Measurements from ENCODE around the gene TRIM27. TPM values are rescaled to one million over a fixed set of nuclear protein-coding genes. Genes with fewer than 3 reads are reported as not detected.
A peak's percentile ranks its signal among the peaks of the same experiment; 100 is the strongest.

TRIM27 gene
- total RNA-seq, 1 donor: 18.5 TPM

DNA sequence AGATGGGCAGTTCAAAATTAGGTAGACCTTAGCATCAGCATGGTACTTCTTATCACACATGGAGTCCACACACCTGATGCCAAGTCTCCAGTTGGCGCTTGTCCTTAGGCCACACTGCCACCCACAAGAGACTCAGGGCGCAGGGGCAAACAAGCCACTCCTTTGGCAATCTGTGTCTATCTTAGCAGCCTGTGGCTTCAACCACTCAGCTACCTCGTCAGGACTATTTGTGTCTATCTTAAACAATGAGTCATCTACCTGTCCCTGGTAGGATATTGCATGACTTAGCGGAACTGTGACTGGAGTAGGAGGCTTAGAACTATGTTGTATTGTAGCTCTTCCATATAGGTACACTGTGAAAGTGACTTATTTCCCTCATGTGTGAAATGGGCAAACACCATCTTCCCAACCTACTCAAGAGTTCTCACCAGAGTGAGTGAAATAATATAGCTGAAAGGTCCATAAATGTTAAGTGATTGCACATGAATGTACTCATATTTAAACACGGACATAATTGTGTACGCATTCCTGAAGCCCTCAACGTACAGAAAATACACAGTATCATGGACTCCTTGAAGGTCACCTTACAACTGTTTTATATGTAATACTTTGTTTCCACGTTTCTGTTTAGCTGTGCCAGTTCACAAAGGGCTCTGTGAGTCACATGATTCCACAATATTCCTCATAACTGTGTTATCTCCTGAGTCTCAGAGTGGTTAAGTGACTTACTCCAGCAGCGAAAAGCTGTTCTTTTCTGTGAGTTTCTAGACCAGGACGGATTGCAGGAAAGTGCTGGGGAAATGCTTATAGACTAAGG, 1.6 kb downstream of the TRIM27 start:
- peak overlapping the region; percentile 96 for H3K4me3 ChIP-seq (ENCODE audit: low read length)
- no peaks in the 10 kb centered on the region for H3K27me3 ChIP-seq (ENCODE audit: insufficient read depth, low read length)
- peaks cover 59% of the 10 kb centered on the region for H3K4me1 ChIP-seq (ENCODE audit: insufficient read depth, low read length)
- H3K9me3 ChIP-seq (ENCODE audit: low read depth, low read length): no peaks in the 10 kb centered on the region

DNA sequence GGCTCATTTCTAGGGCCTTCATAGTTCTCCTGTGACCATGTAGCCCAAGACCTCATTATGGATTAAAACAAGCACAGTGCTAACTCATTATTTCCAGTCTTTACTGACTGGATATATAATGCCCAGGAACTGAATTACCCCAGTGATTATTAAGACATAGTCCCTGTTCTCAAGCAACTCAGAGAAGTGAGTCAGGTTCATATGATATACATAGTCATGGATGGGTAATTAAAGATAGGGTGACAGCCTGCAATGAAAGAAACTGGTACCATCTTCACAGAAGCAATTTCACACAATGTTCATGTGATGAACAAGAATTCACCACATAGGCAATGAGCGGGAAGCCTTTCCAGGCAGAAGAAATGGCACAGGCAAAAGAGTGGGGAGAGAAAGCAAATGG, 3.5 kb downstream of the TRIM27 start:
- H3K4me1 ChIP-seq (ENCODE audit: insufficient read depth, low read length): peaks cover 68% of the 10 kb centered on the region
- H3K4me3 ChIP-seq (ENCODE audit: low read length): no peak overlapping the region
- no peaks in the 10 kb centered on the region for H3K27me3 ChIP-seq (ENCODE audit: insufficient read depth, low read length)
- no peaks in the 10 kb centered on the region for H3K9me3 ChIP-seq (ENCODE audit: low read depth, low read length)

DNA sequence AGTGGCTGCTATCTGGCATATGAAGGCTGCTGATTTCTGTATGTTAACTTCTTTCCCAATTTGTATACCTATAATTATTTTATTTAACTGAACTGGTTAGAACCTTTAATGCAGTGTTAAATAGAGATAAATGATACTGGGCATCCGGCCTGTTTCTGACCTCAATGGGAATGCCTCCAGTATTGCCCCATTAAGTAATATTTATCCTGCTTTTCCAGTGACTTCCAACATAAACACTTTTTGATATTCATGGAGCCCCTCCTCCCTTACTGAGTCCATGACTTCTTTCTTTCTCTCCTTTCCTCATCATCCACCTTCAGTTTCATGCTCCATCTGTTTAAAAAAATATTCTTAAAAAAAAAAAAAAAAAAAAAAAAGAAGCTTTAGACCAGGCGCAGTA, 8.8 kb downstream of the TRIM27 start:
- Histone ChIP-seq H3K4me1 (ENCODE audit: insufficient read depth, low read length) (peaks cover 35% of the 10 kb centered on the region), H3K27me3 (ENCODE audit: insufficient read depth, low read length) (no peaks in the 10 kb centered on the region), H3K9me3 (ENCODE audit: low read depth, low read length) (no peaks in the 10 kb centered on the region), H3K4me3 (ENCODE audit: low read length) (no peak overlapping the region)

DNA sequence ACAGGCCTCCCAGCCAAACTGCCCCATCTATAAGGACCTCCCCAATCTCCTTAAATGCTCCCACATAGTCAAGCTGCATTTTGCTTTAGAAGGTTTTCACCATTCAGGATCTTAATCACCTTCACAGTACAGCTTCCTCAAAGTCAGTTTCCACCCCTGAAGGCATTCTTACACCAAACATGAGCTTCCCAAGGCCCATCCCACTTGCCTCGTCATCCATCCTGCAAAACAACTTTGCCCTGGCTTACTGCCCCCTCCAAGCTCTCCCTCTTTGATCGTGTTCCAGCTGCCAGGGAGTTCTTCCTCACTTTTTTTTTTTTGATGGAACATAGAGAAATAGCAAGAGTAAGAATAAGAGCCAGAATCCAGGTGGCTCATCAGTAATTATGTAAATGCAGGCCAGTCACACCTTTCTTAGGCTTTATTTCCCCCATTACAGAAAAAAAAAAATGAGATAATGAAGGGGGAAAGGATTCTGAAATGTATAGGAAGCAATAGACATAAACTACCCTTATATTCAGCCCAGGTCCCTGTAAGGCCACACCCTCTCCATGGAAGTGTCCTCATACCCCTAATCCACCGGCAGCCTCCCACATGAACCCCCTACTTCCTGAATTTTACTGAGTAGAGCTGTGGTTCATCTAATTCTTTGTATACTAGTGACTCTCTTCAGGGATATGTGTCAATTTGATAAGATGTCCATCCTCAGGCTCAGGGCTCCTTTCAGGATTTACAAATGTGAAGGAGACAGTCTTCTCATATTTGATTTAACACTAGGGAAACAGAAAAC, 12.7 kb downstream of the TRIM27 start:
- Histone ChIP-seq H3K4me1 (ENCODE audit: insufficient read depth, low read length) (peaks cover 15% of the 10 kb centered on the region), H3K9me3 (ENCODE audit: low read depth, low read length) (no peaks in the 10 kb centered on the region), H3K4me3 (ENCODE audit: low read length) (no peak overlapping the region), H3K27me3 (ENCODE audit: insufficient read depth, low read length) (no peaks in the 10 kb centered on the region)

DNA sequence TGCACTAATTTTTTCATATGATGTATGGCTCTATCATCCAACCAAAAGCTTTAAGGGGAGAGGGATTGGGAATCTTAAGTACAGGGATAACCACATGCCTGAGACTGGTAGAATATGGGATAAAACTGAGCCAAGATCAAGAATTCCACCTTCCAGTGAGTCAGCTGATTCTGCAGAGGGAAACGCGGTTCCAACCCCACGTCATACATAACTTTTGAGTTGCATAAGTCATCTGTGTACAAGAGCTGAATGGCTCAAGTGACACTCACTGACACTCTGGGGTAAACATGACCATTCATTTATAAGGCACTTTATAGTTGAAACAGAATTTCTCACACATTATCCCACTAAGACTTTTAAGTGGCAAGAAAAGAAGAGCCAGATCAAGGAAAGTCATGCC, 16.4 kb downstream of the TRIM27 start:
- Histone ChIP-seq H3K27me3 (ENCODE audit: insufficient read depth, low read length) (no peaks in the 10 kb centered on the region), H3K4me1 (ENCODE audit: insufficient read depth, low read length) (peaks cover 15% of the 10 kb centered on the region), H3K9me3 (ENCODE audit: low read depth, low read length) (no peaks in the 10 kb centered on the region), H3K4me3 (ENCODE audit: low read length) (no peak overlapping the region)

DNA sequence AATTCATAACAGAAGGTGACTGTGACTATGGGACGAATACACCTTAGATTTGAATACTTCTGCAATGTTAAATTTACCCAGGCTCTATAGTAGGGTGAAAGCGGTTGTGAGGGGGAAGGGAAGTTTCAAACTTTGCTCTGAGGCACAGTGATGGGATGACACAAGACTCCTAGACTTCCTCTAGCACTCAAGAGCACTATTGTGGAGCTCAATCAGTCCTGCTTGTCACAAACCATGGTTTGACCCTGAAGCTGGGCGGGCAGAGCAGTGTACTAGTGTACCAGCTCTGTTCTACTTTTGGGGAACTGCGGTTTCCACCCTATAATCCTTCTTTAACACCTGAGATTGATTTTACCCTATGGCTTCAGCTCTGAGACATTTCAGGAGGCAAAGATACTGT, 17.1 kb downstream of the TRIM27 start:
- Histone ChIP-seq H3K27me3 (ENCODE audit: insufficient read depth, low read length) (no peaks in the 10 kb centered on the region), H3K4me1 (ENCODE audit: insufficient read depth, low read length) (peaks cover 17% of the 10 kb centered on the region), H3K4me3 (ENCODE audit: low read length) (no peak overlapping the region), H3K9me3 (ENCODE audit: low read depth, low read length) (no peaks in the 10 kb centered on the region)

DNA sequence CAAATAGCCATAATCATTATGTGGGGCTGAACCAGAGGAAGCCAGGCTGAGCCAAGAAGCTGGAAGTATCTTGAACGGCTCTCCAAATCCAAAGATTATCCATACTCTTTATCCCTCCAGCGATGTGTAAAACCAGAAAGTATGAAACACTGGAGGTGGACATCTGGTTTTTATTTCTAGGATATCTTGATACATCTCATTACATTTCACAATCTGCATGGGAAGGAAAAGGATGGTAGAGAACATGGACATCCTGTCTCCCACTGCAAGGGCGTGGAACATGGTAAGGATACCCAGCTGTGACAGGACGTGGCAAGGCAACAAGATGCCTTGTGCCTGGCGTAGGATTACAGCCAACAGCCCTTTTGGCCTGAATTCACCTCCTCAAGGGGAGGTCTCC, 20.1 kb downstream of the TRIM27 start:
- Histone ChIP-seq H3K4me3 (ENCODE audit: low read length) (no peak overlapping the region), H3K4me1 (ENCODE audit: insufficient read depth, low read length) (peaks cover 31% of the 10 kb centered on the region), H3K27me3 (ENCODE audit: insufficient read depth, low read length) (no peaks in the 10 kb centered on the region), H3K9me3 (ENCODE audit: low read depth, low read length) (no peaks in the 10 kb centered on the region)

DNA sequence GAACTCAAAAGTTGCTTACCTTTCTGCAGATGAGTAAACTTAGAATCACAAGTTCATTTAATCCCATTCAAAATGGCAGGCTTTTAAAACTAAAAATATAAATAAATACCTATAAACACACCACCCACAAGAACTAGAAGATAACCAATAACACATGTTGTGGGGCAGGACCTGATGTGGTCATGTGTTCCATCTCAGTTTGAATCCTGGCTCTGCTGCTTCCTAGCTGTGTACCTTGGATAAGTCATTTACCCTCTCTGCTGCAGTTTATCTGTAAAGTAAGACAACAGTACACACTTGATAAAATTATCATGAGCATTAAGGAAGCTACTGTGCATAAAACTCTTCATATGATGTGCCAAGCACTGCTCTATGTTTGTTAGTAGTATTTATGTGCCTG, 22.0 kb downstream of the TRIM27 start:
- no peak overlapping the region for H3K4me3 ChIP-seq (ENCODE audit: low read length)
- no peaks in the 10 kb centered on the region for H3K9me3 ChIP-seq (ENCODE audit: low read depth, low read length)
- H3K4me1 ChIP-seq (ENCODE audit: insufficient read depth, low read length): peaks cover 35% of the 10 kb centered on the region
- no peaks in the 10 kb centered on the region for H3K27me3 ChIP-seq (ENCODE audit: insufficient read depth, low read length)

DNA sequence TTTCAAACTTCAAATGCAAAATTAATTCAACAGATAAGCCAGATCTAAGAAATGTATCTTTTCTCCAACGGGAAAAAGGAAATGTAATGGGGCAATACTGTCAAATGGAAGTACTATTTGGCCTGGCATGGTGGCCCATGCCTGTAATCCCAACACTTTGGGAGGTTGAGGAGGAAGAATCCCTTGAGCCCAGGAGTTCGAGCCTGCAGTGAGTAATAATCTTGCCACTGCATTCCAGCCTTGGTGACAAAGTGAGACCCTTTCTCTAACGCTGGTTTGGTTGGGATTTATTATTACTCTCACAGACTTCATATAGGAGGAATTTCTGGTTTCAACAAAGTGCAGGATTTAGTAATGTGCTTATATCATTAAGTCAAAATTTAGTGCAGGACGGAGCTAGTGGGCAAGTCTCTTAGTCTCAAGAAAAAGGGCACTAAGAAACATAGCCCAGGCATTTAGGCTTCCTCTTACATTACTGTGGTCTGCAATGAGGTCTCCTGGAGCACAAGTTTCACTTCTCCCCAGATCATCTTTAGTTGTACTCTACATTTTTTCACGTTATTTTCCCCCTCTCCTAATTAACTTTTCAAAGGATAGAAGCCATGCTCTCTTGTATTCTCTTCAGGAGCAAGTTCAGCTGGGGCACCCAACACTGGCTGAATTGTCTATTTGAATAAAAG, 23.1 kb downstream of the TRIM27 start:
- Histone ChIP-seq H3K4me1 (ENCODE audit: insufficient read depth, low read length) (peaks cover 28% of the 10 kb centered on the region), H3K9me3 (ENCODE audit: low read depth, low read length) (no peaks in the 10 kb centered on the region), H3K27me3 (ENCODE audit: insufficient read depth, low read length) (no peaks in the 10 kb centered on the region), H3K4me3 (ENCODE audit: low read length) (no peak overlapping the region)

DNA sequence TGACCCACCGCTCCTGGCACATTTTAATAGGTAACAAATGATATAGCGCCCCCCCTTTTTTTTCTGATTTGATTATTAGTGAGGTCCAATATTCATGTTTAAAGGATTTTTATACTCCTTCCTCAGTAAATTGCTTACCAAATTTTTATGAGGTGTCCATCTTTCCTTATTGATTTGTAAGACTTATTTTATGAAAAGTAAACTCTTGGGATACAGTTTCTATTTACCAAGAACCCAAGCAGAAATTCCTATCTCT, 25.1 kb downstream of the TRIM27 start:
- no peaks in the 10 kb centered on the region for H3K27me3 ChIP-seq (ENCODE audit: insufficient read depth, low read length)
- H3K4me1 ChIP-seq (ENCODE audit: insufficient read depth, low read length): peaks cover 28% of the 10 kb centered on the region
- H3K4me3 ChIP-seq (ENCODE audit: low read length): no peak overlapping the region
- H3K9me3 ChIP-seq (ENCODE audit: low read depth, low read length): no peaks in the 10 kb centered on the region

DNA sequence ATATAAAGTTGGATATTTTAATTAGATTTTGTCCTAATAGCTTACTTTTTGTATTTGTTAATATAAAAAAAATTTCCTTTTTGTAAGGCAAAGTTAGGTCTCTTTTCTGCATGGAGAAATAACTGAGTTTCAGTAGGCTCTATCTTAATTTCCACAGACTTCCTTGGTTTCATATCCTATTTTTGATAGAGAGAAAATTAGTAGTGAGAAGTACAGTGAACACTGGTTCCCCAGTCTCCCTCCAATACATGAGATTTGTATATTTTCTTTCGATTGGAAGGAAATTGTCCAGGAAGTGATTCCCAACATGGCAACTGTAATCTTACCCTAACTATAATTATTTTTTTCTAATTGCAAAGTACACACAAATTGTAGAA, 26.4 kb downstream of the TRIM27 start:
- peak overlapping the region; percentile 65 for H3K4me3 ChIP-seq (ENCODE audit: low read length)
- peaks cover 28% of the 10 kb centered on the region for H3K4me1 ChIP-seq (ENCODE audit: insufficient read depth, low read length)
- H3K27me3 ChIP-seq (ENCODE audit: insufficient read depth, low read length): no peaks in the 10 kb centered on the region
- H3K9me3 ChIP-seq (ENCODE audit: low read depth, low read length): no peaks in the 10 kb centered on the region

DNA sequence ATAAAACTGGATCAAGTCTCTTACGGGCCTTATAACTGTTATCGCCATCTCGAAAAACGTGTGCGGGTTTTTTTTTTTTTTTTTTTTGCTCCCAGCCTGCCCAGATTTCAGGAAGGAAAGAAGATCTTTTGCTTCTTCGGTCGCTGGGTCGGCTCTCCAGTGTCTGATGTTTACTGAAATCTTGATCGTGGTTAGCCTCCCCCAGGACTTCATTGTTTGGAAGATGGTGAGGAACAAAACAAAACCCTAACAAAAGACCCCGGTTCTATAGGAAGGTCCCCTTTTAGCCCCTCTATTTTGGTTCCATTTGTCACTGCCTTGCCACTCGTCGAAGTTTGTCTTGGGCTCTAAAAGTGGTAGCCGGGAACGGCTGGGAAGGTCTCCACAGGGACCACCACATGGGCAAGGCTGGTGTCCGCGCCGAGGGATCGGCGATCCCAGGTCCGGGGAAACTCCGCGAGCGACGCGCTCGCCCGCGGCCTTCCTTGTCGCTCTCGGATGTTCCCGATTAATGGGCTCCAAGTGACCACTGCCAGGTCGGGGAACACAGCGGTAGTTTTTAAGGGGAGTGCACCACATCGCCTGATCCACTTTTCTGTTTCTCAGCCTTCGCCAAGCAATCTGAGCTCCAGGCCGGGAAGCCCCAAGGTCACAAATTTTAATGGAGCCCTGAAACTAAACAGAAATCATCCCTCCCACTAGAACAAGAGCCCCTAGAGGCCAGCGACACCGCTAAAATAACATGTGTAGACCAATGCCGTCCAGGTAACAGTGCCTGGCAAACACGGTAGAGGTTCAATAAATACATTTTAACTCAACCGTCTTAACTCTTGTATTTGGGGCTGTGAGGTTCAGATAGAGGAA, 27.0 kb downstream of the TRIM27 start:
- peak overlapping the region; percentile 65 for H3K4me3 ChIP-seq (ENCODE audit: low read length)
- H3K9me3 ChIP-seq (ENCODE audit: low read depth, low read length): no peaks in the 10 kb centered on the region
- H3K4me1 ChIP-seq (ENCODE audit: insufficient read depth, low read length): peaks cover 26% of the 10 kb centered on the region
- H3K27me3 ChIP-seq (ENCODE audit: insufficient read depth, low read length): no peaks in the 10 kb centered on the region

DNA sequence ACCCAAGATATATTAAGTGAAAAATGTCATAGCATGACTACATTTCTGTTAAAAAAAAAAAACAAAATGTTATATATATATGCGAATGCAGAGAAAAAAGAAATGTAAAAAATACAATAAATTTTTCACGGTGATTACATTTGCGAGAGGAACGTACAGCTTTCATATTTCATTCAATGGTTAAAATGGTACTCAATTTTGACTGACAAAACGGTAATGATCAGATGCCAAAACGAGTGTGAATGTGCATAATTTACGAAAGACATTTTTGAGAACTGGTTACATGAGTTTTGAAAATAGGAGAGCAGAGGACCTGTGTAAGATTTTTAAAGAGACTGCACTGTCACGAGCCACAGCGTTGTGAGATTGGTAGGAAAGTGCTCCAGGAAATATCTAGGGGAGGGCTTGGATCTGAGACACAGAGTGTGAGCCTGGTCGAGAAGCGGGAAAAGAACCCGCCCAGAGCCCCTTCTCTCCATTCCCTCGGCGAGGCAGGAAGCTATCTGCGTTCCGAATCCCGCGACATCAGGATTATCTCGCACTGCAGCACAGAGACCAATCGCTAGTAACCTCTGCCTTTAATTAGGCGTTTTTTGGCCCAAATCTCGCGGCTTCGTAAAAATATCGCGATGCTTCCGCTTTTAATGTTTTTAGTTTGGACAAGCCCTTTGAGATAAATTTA, 28.5 kb downstream of the TRIM27 start:
- H3K9me3 ChIP-seq (ENCODE audit: low read depth, low read length): no peaks in the 10 kb centered on the region
- H3K4me3 ChIP-seq (ENCODE audit: low read length): peak overlapping the region; percentile 65
- no peaks in the 10 kb centered on the region for H3K27me3 ChIP-seq (ENCODE audit: insufficient read depth, low read length)
- H3K4me1 ChIP-seq (ENCODE audit: insufficient read depth, low read length): peaks cover 12% of the 10 kb centered on the region

DNA sequence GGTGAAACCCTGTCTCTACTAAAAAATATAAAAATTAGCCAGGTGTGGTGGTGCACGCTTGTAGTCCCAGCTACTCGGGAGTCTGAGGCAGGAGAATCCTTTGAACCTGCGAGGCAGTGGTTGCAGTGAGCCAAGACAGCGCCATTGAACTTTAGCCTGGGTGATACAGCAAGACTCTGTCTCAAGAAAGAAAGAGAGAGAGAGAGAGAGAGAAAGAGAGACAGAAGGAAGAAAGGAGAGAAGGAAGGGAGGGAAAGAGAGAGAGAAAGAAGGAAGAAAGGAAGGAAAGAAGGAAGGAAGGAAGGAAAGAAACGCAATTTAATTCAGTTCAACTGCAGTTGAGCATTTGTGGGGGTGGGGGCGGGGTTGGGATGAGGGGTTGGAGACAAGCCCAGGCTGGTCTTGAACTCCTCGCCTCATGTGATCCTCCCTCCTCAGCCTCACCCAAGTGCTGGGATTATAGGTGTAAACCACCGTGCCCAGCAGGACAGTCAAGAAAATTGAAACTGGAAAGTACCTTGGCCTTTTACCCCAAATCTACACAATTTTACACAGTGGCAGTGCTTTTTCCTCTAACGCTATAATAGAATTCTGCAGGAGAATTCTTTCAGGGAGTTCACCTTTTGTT, 30.5 kb downstream of the TRIM27 start:
- no peak overlapping the region for H3K4me3 ChIP-seq (ENCODE audit: low read length)
- H3K27me3 ChIP-seq (ENCODE audit: insufficient read depth, low read length): no peaks in the 10 kb centered on the region
- H3K4me1 ChIP-seq (ENCODE audit: insufficient read depth, low read length): peaks cover 9% of the 10 kb centered on the region
- no peaks in the 10 kb centered on the region for H3K9me3 ChIP-seq (ENCODE audit: low read depth, low read length)
